ENCODE results near the gene CA5A.
"Not testable (repeated sequence)": the region's sequence is repeated elsewhere in the genome, so short reads cannot be mapped to it uniquely, and the experiment has no call there.

The CA5A gene

DNA sequence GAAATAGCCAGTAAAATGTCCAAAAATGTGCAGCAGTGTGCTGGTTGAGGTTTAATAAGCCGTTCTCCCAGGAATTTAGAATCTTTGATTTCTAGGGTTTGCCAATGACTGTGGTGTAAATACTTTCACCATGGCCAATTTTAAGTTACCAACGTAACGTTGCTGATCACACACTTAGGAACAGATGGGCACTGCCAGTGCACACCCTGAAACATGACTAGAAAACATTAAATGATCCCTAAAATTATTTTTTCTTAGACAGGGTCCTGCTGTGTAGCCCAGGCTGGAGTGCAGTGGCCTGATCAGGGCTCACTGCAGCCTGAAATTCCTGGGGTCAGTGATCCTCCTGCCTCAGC, 3.2 kb downstream of the CA5A start:
- no peak overlapping the region for H3K27ac ChIP-seq (ENCODE audit: low read length)
- TF ChIP-seq, protein P1, sequence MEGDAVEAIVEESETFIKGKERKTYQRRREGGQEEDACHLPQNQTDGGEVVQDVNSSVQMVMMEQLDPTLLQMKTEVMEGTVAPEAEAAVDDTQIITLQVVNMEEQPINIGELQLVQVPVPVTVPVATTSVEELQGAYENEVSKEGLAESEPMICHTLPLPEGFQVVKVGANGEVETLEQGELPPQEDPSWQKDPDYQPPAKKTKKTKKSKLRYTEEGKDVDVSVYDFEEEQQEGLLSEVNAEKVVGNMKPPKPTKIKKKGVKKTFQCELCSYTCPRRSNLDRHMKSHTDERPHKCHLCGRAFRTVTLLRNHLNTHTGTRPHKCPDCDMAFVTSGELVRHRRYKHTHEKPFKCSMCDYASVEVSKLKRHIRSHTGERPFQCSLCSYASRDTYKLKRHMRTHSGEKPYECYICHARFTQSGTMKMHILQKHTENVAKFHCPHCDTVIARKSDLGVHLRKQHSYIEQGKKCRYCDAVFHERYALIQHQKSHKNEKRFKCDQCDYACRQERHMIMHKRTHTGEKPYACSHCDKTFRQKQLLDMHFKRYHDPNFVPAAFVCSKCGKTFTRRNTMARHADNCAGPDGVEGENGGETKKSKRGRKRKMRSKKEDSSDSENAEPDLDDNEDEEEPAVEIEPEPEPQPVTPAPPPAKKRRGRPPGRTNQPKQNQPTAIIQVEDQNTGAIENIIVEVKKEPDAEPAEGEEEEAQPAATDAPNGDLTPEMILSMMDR (IDR thresholded peaks at IDR 0.05; ENCODE audit: low read depth, low read length): no peak
- no peak for TF ChIP-seq EZH2phosphoT487 (IDR thresholded peaks at IDR 0.05; ENCODE audit: low read depth)
- no peaks in the 10 kb centered on the region for H3K36me3 ChIP-seq (replicated peaks; ENCODE audit: low read depth, low read length)
- no peak overlapping the region for H3K9ac ChIP-seq (ENCODE audit: low read length)
- no peak overlapping the region for H2AFZ ChIP-seq (ENCODE audit: low read depth, low read length)
- peaks cover 2% of the 10 kb centered on the region; the same call in 1 of the 2 replicates for H3K4me1 ChIP-seq (ENCODE audit: low read length)
- H3K27me3 ChIP-seq (ENCODE audit: low read depth, low read length): 0 out of 2 replicates have a peak, but pooled peaks cover 4% of the 10 kb centered on the region
- H3K4me3 ChIP-seq (ENCODE audit: low read length): no peak overlapping the region
- no peaks in the 10 kb centered on the region for H3K79me2 ChIP-seq (ENCODE audit: low read length)
- H3K4me2 ChIP-seq (ENCODE audit: low read length): no peak overlapping the region
- no peaks in the 10 kb centered on the region for H3K9me3 ChIP-seq (ENCODE audit: insufficient read depth, low read length)
- no peaks in the 10 kb centered on the region for H4K20me1 ChIP-seq (ENCODE audit: insufficient read depth, low read length)

GRCh38 chr16:87932475-87933139, 3.7 kb downstream of the CA5A start:
- H3K4me1 ChIP-seq (ENCODE audit: low read length); H3K9me3 ChIP-seq (ENCODE audit: insufficient read depth, low read length); H3K9ac ChIP-seq (ENCODE audit: low read length); H3K36me3 ChIP-seq (replicated peaks; ENCODE audit: low read depth, low read length); H4K20me1 ChIP-seq (ENCODE audit: insufficient read depth, low read length); H3K79me2 ChIP-seq (ENCODE audit: low read length); H3K27ac ChIP-seq (ENCODE audit: low read length); H3K4me3 ChIP-seq (ENCODE audit: low read length); H3K27me3 ChIP-seq (ENCODE audit: low read depth, low read length); H2AFZ ChIP-seq (ENCODE audit: low read depth, low read length); H3K4me2 ChIP-seq (ENCODE audit: low read length): not testable (repeated sequence)

DNA sequence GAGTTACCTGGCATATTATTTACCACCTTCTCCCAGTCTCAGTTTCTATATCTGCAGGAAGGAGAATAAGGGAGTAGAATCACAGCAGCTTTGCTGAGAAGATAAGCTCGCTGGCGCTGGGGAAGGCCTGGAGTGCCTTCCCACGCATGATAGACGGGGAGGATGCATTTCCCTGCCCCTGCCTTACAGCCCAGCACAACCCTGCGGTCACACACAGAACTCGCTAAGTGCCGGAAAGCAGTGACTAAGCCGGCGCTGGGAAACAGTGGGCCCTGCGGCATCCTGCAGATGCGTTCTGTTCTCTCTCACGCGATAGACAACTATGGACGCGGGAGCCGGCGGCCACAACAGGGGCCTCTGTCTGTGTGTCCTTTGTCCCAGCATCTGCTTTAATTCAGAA, 4.8 kb downstream of the CA5A start:
- Histone ChIP-seq H2AFZ (ENCODE audit: low read depth, low read length) (no peak overlapping the region), H3K27me3 (ENCODE audit: low read depth, low read length) (peaks cover 13% of the 10 kb centered on the region; the same call in 1 of the 2 replicates), H3K9ac (ENCODE audit: low read length) (no peak overlapping the region), H3K79me2 (ENCODE audit: low read length) (no peaks in the 10 kb centered on the region), H3K36me3 (replicated peaks; ENCODE audit: low read depth, low read length) (no peaks in the 10 kb centered on the region), H3K9me3 (ENCODE audit: insufficient read depth, low read length) (no peaks in the 10 kb centered on the region), H3K4me2 (ENCODE audit: low read length) (no peak overlapping the region), H3K27ac (ENCODE audit: low read length) (no peak overlapping the region), H3K4me3 (ENCODE audit: low read length) (no peak overlapping the region), H3K4me1 (ENCODE audit: low read length) (peaks cover 16% of the 10 kb centered on the region), H4K20me1 (ENCODE audit: insufficient read depth, low read length) (no peaks in the 10 kb centered on the region)
- TF ChIP-seq, protein P1 (IDR thresholded peaks at IDR 0.05; ENCODE audit: low read depth, low read length): no peak
- TF ChIP-seq EZH2phosphoT487 (IDR thresholded peaks at IDR 0.05; ENCODE audit: low read depth): no peak

- Histone ChIP-seq H3K9ac (ENCODE audit: low read length) (no peak overlapping the region), H3K27me3 (ENCODE audit: low read depth, low read length) (peaks cover 13% of the 10 kb centered on the region; the same call in 1 of the 2 replicates), H3K4me3 (ENCODE audit: low read length) (no peak overlapping the region), H3K9me3 (ENCODE audit: insufficient read depth, low read length) (no peaks in the 10 kb centered on the region), H3K4me1 (ENCODE audit: low read length) (peaks cover 26% of the 10 kb centered on the region), H3K79me2 (ENCODE audit: low read length) (no peaks in the 10 kb centered on the region), H2AFZ (ENCODE audit: low read depth, low read length) (no peak overlapping the region), H4K20me1 (ENCODE audit: insufficient read depth, low read length) (no peaks in the 10 kb centered on the region), H3K36me3 (replicated peaks; ENCODE audit: low read depth, low read length) (no peaks in the 10 kb centered on the region), H3K27ac (ENCODE audit: low read length) (no peak overlapping the region), H3K4me2 (ENCODE audit: low read length) (peak overlapping the region; percentile 17; the same call in 1 of the 2 replicates)
- no peak for TF ChIP-seq EZH2phosphoT487 (IDR thresholded peaks at IDR 0.05; ENCODE audit: low read depth)
- TF ChIP-seq, protein P1 (IDR thresholded peaks at IDR 0.05; ENCODE audit: low read depth, low read length): peak; percentile 44
These were observed 5.9 kb downstream of the CA5A start for GRCh38 chr16:87930456-87930855.

Data from OCI-LY3 (cell line).